SIG-M5 treated with dmso at 0.1 percent for 504 hours (cell line): Measurements from ENCODE around the gene FCRL5.
A peak's percentile ranks its signal among the peaks of the same experiment; 100 is the strongest.
"Not testable (repeated sequence)": the region's sequence is repeated elsewhere in the genome, so short reads cannot be mapped to it uniquely, and the experiment has no call there.

Experiments used
- DNase-seq: peaks from one replicate; lab custom pipeline; 2025; ENCODE audit not compliant: unreplicated experiment; lab: John Stamatoyannopoulos, UW

The FCRL5 gene

DNA sequence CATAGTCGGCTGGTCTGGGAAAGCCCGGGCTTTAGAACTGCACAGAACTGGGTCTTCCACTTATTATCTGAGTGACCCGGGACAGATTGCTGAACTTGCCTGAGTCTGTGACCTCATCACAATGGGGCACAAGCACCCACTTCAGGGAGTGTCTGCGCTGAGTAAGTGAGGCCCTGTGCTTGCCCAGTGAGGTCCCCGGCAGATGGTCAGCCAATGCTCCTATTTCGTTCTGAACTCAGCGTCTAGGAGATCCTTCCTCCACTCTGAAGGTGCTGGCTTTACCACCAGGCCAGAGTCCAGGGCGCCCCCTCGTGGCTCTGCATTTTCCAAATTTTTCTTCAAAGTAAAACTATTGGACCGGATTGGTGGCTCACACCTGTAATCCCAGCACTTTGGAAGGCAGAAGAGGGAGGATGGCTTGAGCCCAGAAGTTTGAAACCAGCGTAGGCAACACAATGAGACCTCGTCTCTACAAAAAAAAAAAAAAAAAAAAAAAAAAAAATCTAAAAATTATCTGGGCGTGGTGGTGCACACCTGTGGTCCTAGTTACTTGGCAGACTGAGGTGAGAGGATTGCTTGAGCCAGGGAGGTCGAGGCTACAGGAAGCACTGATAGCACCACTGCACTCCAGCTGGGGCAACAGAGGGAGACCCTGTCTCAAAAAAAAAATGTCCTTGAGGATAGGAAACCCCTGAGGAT lies 61.7 kb downstream of the FCRL5 start:
- peak; percentile 70 for DNase-seq

DNA sequence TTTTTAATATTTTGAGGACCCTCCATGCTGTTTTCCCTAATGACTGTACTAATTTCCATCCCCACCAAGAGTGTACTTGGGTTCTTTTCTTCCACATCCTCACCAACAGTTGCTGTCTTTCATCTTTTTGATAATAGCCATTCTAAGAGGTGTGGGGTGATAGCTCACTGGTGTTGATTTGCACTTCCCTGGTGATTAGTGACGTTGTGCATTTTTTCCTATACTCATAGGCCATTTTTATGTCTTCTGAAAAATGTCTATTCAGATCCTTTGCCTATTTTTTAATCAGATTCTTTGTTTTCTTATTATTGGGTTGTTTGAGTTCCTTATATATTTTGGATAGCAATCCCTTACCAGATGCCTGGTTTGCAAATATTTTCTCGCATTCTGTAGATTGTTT lies 64.2 kb downstream of the FCRL5 start:
- DNase-seq, result no peak

DNA sequence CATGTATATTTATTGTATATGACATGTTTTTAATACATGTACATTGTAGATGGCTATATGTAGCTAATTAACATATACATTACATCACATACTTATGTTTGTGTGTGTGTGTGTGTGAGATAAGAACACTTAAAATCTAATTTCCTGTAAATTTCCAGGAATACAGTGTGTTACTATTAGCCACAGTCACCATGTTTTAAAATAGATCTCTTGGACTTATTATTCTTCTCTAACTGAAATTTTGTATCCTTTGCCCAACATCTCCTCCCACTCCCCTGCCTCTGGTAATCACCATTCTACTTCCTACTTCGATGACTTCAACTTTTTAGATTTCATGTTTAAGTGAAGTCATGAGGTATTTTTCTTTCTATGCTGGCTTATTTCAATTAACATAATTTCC lies 64.8 kb downstream of the FCRL5 start:
- no peak for DNase-seq

DNA sequence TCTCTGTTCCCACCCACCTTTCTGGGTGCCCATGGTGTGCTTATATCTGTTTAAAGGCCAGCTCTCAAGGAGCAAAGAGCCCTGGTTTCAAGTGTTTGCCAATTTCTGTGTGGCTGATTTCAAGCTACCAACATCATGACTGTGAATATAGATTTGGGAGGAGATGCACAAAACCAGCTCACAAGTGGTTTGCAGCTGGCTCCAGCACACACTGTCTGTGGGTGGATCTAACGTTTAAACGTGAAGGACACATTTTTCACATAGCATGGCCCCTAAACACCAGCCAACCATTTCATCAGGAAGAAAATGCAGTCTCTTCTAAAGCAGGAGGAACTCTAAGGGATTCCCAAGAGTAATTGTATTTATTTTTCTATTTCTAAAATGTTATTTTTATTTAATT lies 65.2 kb downstream of the FCRL5 start:
- DNase-seq, result no peak

DNA sequence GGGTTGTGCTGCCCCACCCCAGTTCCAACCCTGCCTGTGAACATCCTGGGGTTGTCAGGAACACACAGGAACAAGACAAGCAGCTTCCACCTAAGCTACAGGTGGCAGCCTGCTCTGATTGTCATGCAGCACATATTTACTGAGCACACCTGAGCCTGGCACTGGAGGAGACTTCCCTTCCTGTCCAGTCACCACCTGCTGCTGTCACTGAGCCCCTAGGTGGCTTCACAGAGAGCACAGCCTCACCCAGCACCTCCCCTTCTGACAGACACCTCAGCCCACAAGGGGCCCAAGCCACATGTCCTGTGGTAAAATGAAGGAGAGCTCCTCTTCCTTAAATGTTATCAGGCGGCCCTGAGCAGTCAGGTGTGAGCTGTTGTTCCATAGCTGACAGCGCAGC lies 65.9 kb downstream of the FCRL5 start:
- not testable (repeated sequence) for DNase-seq

DNA sequence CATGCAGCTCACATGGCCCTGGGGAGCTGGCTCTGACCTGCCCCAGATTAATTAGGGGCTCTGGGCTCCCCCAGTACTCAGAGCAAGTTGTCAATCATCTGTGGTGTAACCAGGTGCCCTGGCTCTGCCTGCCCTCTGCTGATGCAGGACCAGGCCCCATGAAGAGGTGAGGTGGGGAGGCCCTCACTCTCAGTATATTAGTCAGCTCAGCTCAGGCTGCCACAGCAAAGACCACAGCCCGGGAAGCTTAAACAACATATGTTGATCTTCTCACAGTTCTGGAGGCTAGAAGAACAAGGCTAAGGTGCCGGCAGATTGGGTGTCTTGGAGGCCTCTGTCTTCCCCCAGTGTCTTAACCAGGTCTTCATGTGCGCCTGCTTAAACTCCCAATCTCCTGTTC lies 66.5 kb downstream of the FCRL5 start:
- no peak for DNase-seq

DNA sequence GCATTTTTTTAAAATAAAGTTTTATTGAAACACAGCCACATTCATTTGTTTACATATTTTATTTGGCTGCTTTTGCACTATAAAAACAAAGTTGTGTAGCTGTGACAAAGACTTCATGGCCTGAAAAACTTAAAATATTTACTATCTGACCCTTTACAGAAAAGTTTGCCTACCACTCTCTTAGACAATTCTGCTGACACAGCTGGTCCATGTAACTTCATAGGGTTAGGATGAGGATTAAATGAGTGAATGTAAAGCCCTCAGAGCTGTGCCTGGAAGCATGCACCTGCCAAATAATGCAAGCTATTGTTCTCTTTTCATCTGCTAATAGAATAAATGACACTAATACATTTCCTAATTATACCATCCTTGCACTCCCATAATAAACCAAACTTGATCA lies 67.7 kb downstream of the FCRL5 start:
- no peak for DNase-seq

DNA sequence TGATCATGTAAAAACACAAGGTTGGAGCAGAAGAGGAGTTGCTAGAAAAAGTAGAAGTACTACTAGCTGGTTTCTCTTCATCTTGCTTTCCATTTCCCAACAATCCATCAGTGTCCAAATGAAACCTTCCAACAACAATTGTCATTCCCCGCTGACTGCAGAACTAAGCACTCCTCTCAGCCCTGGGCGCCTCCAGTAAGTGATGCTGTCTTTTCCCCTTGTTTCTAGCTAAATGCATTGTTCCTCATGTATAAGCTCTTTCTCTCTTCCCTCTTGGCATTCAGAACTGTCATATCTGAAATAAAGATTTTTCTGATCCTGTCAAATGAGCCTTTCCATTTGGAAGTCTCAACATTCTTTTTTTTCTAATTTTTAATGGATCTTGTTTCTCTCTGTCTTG lies 68.7 kb downstream of the FCRL5 start:
- DNase-seq, result no peak

DNA sequence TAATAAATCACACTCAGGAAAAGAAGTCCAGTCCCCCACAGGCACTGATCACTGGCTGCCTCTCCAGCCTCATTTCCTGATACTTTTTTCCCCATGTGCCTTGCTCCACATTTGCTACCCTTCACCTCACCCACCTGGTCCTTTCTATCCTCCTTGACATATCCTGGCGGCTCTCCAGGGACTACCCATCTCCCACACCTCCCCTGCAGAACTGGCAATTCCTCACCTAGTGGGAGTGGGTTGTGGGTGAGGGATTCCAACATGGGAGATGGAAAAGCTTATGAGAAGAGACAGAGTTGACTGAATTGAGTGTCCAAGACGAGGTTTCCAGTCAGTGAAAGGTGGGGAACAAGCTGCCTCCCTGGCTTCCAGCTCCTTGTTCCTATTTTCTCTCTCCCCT lies 69.6 kb downstream of the FCRL5 start:
- DNase-seq, result no peak

DNA sequence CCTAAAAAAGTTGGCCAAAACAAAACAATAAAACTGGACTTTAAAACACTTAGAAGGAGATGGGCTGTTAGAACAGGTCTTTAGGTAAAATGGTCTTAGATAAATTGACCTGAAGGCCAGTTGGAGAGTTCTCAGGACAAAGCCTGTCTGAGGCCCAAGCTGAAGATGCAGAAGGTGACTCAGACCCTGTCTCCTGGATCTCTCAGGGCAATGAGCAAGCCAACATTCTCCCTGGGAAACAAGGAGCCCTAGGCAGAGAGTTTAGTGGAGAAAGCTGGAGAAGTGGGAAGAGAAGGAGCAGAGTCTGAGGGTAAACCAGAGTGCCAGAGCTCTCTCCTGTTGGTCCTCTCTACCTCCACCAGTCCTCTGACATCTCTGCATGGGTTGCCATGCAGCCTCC lies 70.1 kb downstream of the FCRL5 start:
- DNase-seq, result no peak

DNA sequence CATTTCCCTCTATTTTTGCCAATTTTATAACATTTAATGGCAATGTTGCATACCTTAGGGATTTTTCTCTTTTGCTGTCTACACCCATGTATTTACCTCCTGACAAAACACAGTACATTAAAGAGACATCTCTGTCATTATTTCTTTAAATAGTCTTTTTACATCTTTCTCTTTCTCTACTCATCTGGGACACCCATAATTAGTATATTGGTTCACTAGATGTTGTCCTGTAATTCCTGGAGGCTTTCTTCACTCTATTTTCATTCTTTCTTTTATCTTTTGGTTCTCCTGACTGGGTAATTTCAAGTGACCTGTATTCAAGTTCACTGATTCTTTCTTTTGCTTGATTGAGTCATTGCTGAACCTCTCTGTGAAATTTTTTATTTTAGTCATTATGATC lies 74.3 kb downstream of the FCRL5 start:
- no peak for DNase-seq

DNA sequence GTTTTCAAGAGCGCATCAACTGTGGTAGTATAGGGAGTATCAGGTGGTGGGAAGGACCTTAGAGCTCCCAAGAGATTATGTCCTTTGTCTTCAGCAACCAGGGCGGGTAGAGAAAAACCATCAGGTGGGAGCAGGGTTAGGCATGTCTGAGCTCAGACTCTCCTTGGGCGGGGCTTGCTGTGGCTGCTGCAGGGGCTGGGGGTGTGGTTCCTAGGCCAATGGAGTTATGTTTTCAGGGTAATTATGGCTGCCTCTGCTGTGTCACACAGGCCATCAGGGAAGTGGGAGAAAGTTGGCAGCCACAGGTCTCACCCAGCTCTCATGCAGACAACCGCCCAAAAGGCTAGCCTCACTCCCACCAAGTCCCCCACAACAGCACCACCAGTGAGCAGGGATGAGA lies 74.9 kb downstream of the FCRL5 start:
- no peak for DNase-seq

DNA sequence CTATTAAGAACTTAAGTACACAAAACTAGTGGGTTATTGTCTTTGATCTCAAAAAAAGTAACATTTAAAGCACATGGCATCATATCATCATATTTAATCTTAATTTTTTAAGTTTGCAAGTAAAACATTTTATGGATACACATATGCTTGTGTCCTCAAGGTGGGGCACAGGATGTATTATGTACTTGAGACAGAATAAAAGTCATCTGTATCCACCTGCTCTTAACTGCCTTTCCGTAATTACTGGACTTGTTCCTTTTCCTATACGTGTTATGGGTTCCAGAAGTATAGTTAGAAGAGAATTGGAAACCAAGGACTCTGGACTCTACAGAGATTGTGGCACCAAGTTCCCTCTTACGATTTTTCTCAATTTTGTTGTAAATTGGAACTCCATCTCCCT lies 79.4 kb downstream of the FCRL5 start:
- no peak for DNase-seq

DNA sequence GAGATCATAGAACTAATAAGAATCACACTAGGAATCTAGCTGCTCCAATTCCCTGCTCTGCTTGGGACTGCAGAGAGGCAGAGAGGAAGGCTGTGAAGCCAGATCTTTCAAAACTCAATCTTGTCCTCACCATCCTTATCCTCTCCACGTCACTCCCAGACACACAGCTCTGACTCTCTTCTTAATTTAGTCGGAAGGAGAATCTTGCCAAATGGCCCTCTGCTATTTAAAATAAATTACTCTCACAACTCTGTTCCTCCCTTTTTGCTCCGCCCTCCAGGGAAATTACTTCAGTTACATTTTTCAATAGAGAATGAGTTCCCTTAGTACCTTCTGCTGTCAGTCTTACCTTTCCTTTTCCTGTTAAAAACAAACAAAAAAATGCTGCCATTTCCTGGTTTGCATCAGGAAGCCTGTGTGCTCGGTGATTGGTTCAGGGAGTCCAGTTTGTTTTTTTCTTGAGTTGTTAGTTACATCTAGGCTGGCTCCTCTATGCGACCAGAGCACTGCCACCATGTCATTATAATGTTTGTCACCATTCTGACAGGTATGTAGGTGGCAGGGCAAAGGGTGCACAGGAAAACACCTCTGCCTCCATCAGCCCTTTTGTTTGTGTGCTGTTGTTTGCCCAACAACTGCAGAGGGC lies 80.1 kb downstream of the FCRL5 start:
- DNase-seq, result no peak

DNA sequence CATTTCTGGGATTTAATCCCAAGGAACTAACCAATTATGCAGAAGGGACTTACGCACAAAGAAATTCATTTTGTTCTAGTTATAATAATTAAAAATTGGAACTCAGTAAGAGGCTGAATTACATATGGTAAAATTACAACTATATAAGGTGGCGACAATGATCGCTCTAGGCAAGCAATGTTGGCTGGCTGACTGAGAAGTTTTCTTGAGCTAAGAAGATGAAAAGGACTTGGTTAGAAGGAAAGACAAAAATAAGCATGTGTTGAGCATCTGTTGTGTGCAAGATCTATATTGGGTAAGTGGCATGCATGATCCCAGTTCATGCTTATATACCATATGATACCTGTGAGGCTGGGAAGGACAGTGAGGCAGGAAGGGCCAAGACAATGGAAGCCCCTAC lies 80.8 kb downstream of the FCRL5 start:
- no peak for DNase-seq

DNA sequence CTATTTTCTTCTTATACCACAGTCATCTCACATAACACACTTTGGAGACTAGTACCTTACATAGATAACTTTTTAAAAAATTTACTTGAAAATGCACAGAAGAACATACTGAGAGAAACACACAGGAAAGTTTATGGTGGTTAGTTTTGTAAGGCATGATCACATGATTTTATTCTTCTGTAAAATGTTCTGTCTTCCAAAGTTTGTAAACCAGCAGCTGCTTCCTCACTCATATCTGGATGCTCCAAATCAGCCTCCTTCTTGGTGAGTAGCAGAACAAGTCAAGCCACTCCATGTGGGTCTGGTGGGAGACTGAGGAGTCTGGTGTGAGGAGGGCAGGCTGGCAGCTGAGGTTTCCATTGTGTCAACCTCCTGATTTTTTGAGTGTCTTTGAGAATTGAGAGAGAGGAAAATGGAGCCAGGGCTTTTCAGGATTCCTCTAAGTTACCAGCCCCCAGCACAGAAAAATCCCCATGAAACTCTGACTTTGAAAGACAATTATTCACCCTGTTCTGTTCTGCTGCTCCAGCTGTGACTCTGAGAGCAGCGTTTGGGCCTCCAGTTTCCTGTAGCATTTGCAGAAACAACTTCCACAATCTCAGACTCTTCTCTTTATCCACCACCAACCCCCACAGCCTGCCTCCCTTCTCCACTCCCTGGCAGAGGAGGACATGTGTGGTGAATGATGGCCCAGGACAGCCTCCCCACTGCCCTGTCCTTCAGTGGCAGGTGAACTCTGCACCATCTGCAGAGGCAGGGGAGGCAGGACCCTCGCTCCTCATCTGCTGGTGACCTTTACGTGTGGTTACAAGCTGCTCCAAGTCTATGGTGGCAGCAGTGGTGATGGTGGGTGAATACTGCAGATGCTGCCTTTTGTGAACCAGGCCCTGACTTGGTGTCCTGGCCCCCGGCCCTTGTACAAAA lies 82.3 kb downstream of the FCRL5 start:
- no peak for DNase-seq

DNA sequence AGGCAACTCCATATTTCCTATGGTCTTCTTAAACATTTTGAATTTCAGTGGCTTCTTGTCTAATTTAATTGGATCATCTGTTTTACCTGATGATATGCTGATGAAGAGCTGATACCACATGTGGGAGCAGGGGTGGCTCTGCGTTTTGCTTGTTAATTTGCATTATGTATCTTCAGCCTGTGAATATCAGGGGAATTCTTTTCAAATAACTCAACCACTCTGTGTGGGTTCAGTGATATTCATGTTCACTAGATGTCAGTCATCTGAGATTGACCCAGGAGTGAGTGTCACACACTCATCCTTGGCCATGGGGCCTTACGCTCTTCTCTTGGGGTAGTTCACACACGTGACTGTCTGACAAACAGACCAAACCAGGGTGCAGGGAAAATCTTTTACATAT lies 83.0 kb downstream of the FCRL5 start:
- DNase-seq, result no peak

DNA sequence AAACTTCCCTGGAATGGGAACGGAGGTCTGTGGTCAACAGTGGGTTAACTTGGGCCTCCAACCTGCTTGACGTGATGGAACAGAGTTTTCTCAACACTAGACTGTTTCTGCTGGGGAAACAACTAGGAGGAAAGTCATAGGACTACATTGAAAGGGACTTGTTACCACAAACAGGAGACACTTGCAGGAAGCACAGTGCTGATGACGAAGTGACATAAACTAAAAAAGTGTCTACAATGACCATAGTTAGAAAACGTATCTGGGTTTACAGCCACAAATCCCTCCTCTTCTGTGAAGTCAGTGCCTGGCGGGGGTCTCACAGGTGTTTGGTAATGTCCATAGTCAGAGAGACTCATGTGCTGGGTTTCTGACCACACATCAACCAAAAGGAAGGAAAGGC lies 86.3 kb downstream of the FCRL5 start:
- no peak for DNase-seq
